NK-92 (cell line): ENCODE results near the gene GALNT17.

Experiments
- DNase-seq: peaks from one replicate; lab custom pipeline; 2025; ENCODE audit not compliant: unreplicated experiment; lab: John Stamatoyannopoulos, UW

The GALNT17 gene

GRCh38 chr7:71386152-71386785 lies 254.3 kb downstream of the GALNT17 start:
- DNase-seq: no peak

GRCh38 chr7:71388181-71388580 lies 256.2 kb downstream of the GALNT17 start:
- DNase-seq: no peak

GRCh38 chr7:71389976-71390375 lies 258.0 kb downstream of the GALNT17 start:
- no peak for DNase-seq

GRCh38 chr7:71393661-71394060 lies 261.7 kb downstream of the GALNT17 start:
- DNase-seq: no peak

- DNase-seq: no peak
Measured at GRCh38 chr7:71402684-71403083, 270.7 kb downstream of the GALNT17 start.

- no peak for DNase-seq
Measured at GRCh38 chr7:71403202-71403946, 271.4 kb downstream of the GALNT17 start.

GRCh38 chr7:71404726-71405345 lies 272.9 kb downstream of the GALNT17 start:
- no peak for DNase-seq

- no peak for DNase-seq
Measured at GRCh38 chr7:71408271-71408670, 276.3 kb downstream of the GALNT17 start.

- DNase-seq: no peak
Measured at GRCh38 chr7:71409550-71410157, 277.7 kb downstream of the GALNT17 start.

GRCh38 chr7:71411475-71411874 lies 279.5 kb downstream of the GALNT17 start:
- DNase-seq: no peak

GRCh38 chr7:71414490-71414889 lies 282.5 kb downstream of the GALNT17 start:
- no peak for DNase-seq

- DNase-seq: no peak
Measured at GRCh38 chr7:71419546-71420337, 287.8 kb downstream of the GALNT17 start.

- no peak for DNase-seq
Measured at GRCh38 chr7:71422104-71422503, 290.2 kb downstream of the GALNT17 start.

- no peak for DNase-seq
Measured at GRCh38 chr7:71424166-71425035, 292.5 kb downstream of the GALNT17 start.

GRCh38 chr7:71429083-71429482 lies 297.1 kb downstream of the GALNT17 start:
- DNase-seq: no peak

- DNase-seq: no peak
Measured at GRCh38 chr7:71430246-71430645, 298.3 kb downstream of the GALNT17 start.

GRCh38 chr7:71439321-71439720 lies 307.4 kb downstream of the GALNT17 start:
- DNase-seq: no peak

- no peak for DNase-seq
Measured at GRCh38 chr7:71442492-71443190, 310.7 kb downstream of the GALNT17 start.

GRCh38 chr7:71443191-71443530 lies 311.2 kb downstream of the GALNT17 start:
- no peak for DNase-seq

GRCh38 chr7:71444130-71444529 lies 312.2 kb downstream of the GALNT17 start:
- no peak for DNase-seq
